ENCODE data around the gene ARHGEF11.

Gene ARHGEF11

DNA sequence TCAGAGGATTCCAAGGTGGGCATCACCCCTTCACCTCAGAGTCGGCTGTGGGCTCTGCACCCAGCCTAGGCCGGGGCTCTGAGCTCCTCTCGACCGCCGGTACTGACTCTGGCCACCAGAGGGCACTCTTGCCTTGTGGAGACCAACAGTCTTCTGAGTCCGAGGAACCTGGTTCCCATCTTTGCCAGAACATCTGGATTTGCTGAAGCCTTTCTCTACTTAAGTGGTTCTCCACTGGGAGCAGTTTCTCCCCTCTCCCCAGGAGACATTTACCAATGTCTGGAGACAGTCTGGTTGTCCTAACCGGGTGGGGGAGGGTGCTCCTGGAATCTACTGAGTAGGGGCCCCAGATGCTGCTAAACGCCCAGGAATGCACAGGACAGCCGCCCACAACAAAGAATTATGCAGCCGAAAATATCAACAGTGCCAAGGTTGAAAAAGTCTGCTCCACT is 44.7 kb upstream of the ARHGEF11 start:
- Histone ChIP-seq H3K79me2 (ENCODE audit: insufficient read depth, low read length) (no peaks in the 10 kb centered on the region), H3K36me3 (ENCODE audit: insufficient read depth, low read length) (no peaks in the 10 kb centered on the region), H3K4me3 (ENCODE audit: low read length, poor library complexity, severe bottlenecking) (no peak overlapping the region), H3K27me3 (ENCODE audit: insufficient read depth, low read length, poor library complexity, severe bottlenecking) (no peaks in the 10 kb centered on the region), H3K9ac (ENCODE audit: low read depth, low read length, poor library complexity, severe bottlenecking) (no peak overlapping the region), H4K20me1 (ENCODE audit: insufficient read depth, low read length, poor library complexity, severe bottlenecking) (no peaks in the 10 kb centered on the region), H3K9me2 (replicated peaks; ENCODE audit: low read depth, low read length) (no peaks in the 10 kb centered on the region), H3F3A (ENCODE audit: low read depth) (no peaks in the 10 kb centered on the region), H3K4me1 (ENCODE audit: insufficient read depth, low read length, poor library complexity, severe bottlenecking) (no peaks in the 10 kb centered on the region), H3K4me2 (ENCODE audit: low read depth, low read length, poor library complexity, severe bottlenecking) (no peak overlapping the region), H3K9me3 (ENCODE audit: insufficient read depth, low read depth, low read length) (no peaks in the 10 kb centered on the region), H2AFZ (ENCODE audit: low read length) (no peak overlapping the region)
- no peak for TF ChIP-seq EZH2phosphoT487 (IDR thresholded peaks at IDR 0.05; ENCODE audit: borderline replicate concordance)
- TF ChIP-seq, protein P1, sequence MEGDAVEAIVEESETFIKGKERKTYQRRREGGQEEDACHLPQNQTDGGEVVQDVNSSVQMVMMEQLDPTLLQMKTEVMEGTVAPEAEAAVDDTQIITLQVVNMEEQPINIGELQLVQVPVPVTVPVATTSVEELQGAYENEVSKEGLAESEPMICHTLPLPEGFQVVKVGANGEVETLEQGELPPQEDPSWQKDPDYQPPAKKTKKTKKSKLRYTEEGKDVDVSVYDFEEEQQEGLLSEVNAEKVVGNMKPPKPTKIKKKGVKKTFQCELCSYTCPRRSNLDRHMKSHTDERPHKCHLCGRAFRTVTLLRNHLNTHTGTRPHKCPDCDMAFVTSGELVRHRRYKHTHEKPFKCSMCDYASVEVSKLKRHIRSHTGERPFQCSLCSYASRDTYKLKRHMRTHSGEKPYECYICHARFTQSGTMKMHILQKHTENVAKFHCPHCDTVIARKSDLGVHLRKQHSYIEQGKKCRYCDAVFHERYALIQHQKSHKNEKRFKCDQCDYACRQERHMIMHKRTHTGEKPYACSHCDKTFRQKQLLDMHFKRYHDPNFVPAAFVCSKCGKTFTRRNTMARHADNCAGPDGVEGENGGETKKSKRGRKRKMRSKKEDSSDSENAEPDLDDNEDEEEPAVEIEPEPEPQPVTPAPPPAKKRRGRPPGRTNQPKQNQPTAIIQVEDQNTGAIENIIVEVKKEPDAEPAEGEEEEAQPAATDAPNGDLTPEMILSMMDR (conservative IDR thresholded peaks at IDR 0.05; ENCODE audit: low read length), result peak; percentile 98

DNA sequence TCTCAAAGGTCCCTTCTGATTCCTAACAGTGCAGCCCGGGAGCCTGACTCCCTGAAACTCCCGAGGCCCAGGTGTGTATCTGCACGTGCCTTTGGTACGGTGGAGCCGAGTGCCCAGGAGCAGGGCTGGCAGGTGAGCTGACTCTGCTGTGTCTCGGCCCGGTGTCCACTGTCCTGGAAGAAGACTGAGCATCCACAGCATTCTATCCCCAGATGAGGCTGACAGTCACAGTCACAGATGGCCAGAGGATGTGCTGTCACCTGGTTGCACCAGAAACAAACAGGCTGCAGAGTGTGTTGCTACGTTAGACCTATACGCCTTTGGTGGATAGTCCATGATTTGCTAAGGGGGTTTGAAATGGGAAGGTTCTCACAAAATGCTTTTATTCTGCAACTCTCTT is 44.2 kb upstream of the ARHGEF11 start:
- TF ChIP-seq, protein P1 (conservative IDR thresholded peaks at IDR 0.05; ENCODE audit: low read length), result no peak
- TF ChIP-seq EZH2phosphoT487 (IDR thresholded peaks at IDR 0.05; ENCODE audit: borderline replicate concordance), result no peak

DNA sequence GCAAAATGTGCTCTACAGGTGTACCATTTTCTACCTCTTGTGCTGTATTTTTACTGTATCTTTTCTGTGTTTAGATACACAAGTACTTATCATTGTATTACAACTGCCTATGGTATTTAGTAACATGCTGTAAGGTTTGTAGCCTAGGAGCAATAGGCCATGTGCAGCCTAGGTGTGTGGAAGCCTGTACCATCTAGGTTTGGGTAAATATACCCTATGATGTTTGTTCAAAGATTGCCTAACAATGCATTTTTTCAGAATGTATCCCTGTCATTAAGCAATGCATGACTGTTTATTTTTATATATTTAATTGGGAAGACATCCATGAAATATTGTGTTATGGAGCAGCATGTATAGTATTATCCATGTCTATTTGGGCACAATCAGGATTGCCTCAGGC is 43.1 kb upstream of the ARHGEF11 start:
- Histone ChIP-seq H3F3A (ENCODE audit: low read depth) (no peaks in the 10 kb centered on the region), H3K9me3 (ENCODE audit: insufficient read depth, low read depth, low read length) (no peaks in the 10 kb centered on the region)

More for the DNA sequence above, 44.2 kb upstream of the ARHGEF11 start:
- H3K9me3 ChIP-seq (ENCODE audit: insufficient read depth, low read depth, low read length), result no peaks in the 10 kb centered on the region
- no peak overlapping the region for H3K9ac ChIP-seq (ENCODE audit: low read depth, low read length, poor library complexity, severe bottlenecking)
- no peaks in the 10 kb centered on the region for H4K20me1 ChIP-seq (ENCODE audit: insufficient read depth, low read length, poor library complexity, severe bottlenecking)
- no peak overlapping the region for H3K4me2 ChIP-seq (ENCODE audit: low read depth, low read length, poor library complexity, severe bottlenecking)
- H3K36me3 ChIP-seq (ENCODE audit: insufficient read depth, low read length), result no peaks in the 10 kb centered on the region
- H3K27me3 ChIP-seq (ENCODE audit: insufficient read depth, low read length, poor library complexity, severe bottlenecking), result no peaks in the 10 kb centered on the region
- no peak overlapping the region for H3K4me3 ChIP-seq (ENCODE audit: low read length, poor library complexity, severe bottlenecking)
- H3F3A ChIP-seq (ENCODE audit: low read depth), result no peaks in the 10 kb centered on the region
- no peaks in the 10 kb centered on the region for H3K9me2 ChIP-seq (replicated peaks; ENCODE audit: low read depth, low read length)
- no peaks in the 10 kb centered on the region for H3K79me2 ChIP-seq (ENCODE audit: insufficient read depth, low read length)
- no peak overlapping the region for H2AFZ ChIP-seq (ENCODE audit: low read length)
- no peaks in the 10 kb centered on the region for H3K4me1 ChIP-seq (ENCODE audit: insufficient read depth, low read length, poor library complexity, severe bottlenecking)

More for the DNA sequence above, 43.1 kb upstream of the ARHGEF11 start:
- TF ChIP-seq, protein P1 (conservative IDR thresholded peaks at IDR 0.05; ENCODE audit: low read length), result no peak
- no peak for TF ChIP-seq EZH2phosphoT487 (IDR thresholded peaks at IDR 0.05; ENCODE audit: borderline replicate concordance)
- Histone ChIP-seq H3K4me3 (ENCODE audit: low read length, poor library complexity, severe bottlenecking) (no peak overlapping the region), H3K36me3 (ENCODE audit: insufficient read depth, low read length) (no peaks in the 10 kb centered on the region), H2AFZ (ENCODE audit: low read length) (no peak overlapping the region), H3K79me2 (ENCODE audit: insufficient read depth, low read length) (no peaks in the 10 kb centered on the region), H3K4me1 (ENCODE audit: insufficient read depth, low read length, poor library complexity, severe bottlenecking) (no peaks in the 10 kb centered on the region), H3K9ac (ENCODE audit: low read depth, low read length, poor library complexity, severe bottlenecking) (no peak overlapping the region), H3K9me2 (replicated peaks; ENCODE audit: low read depth, low read length) (no peaks in the 10 kb centered on the region), H3K4me2 (ENCODE audit: low read depth, low read length, poor library complexity, severe bottlenecking) (no peak overlapping the region), H4K20me1 (ENCODE audit: insufficient read depth, low read length, poor library complexity, severe bottlenecking) (no peaks in the 10 kb centered on the region), H3K27me3 (ENCODE audit: insufficient read depth, low read length, poor library complexity, severe bottlenecking) (no peaks in the 10 kb centered on the region)
